Inferior parietal cortex (tissue), 1 donor: ENCODE results near the gene CD7.

ENCODE experiments used
- DNase-seq: peaks from one replicate; pipeline ENCODE4 v3.0.0-alpha.2; 2016; ENCODE audit errors: extremely low spot score

Gene CD7

GRCh38 chr17:82314727-82315605 is 2.4 kb downstream of the CD7 start:
- DNase-seq = no peak

- DNase-seq = no peak
Observed at GRCh38 chr17:82314012-82314726, 3.2 kb downstream of the CD7 start.

DNA sequence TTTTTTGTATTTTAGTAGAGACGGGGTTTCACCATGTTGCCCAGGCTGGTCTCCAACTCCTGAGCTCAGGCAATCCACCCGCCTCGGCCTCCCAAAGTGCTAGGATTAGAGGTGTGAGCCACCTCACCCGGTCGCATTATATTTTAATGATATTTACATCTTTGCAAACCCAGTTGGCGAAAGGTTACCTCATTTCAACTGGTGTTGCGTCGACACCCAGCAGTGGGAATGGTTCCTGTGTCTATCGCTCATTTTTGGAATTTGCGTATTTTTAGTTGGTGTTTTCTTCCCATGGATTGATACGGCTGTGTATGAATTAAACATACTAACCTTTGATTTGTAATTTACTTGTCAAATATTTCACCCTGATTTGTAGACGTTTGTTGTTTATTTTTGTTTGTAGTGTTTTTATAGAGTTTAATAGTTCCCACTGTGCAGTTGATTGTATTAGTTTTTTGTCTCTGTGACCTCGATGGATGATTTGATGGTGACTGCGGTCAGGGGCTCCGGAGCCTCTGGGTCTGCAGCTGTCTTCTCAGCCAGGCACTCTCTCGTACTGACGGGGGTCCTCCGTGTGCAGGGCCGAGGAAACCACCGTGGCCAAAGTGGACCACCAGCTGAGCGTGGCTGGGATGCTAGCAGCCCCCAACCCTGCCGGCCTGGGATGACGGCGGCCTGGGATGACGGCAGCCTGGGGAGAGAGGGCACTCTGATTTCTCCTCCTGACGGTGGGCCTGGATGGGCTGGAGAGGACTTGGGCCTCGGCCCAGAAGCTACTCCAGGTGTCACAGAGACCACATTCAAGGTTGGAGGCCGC is 4.0 kb downstream of the CD7 start:
- DNase-seq = no peak

GRCh38 chr17:82311971-82312370 is 5.4 kb downstream of the CD7 start:
- DNase-seq = no peak

- DNase-seq = no peak
Observed at GRCh38 chr17:82310877-82311276, 6.5 kb downstream of the CD7 start.

- no peak for DNase-seq
Observed at GRCh38 chr17:82309656-82310570, 7.5 kb downstream of the CD7 start.

DNA sequence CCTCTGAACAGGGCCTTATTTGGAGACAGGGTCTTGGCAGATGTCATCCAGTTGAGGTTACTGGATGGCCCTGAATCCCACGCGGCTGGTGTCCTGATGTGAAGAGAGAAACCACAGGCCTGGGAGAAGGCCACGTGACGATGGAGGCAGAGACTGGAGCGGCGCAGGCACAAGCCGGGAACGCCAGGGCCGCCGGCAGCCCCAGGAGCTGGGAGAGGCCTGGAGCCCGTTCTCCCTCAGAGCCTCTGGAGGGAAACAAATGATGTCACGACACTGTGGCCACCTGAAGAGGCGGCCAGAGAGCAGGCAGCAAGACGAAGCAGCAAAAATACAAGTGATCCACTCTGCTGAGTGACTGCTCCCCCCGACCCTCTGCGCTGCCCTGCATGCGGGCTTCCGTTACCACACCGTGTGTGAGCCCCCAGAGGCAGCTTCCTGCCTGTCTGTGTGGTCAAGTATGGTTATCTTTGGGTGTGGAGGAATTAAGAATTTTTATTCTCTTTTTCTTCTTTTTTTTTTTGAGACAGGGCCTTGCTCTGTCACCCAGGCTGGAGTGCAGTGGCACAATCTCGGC is 11.6 kb downstream of the CD7 start:
- DNase-seq = no peak

DNA sequence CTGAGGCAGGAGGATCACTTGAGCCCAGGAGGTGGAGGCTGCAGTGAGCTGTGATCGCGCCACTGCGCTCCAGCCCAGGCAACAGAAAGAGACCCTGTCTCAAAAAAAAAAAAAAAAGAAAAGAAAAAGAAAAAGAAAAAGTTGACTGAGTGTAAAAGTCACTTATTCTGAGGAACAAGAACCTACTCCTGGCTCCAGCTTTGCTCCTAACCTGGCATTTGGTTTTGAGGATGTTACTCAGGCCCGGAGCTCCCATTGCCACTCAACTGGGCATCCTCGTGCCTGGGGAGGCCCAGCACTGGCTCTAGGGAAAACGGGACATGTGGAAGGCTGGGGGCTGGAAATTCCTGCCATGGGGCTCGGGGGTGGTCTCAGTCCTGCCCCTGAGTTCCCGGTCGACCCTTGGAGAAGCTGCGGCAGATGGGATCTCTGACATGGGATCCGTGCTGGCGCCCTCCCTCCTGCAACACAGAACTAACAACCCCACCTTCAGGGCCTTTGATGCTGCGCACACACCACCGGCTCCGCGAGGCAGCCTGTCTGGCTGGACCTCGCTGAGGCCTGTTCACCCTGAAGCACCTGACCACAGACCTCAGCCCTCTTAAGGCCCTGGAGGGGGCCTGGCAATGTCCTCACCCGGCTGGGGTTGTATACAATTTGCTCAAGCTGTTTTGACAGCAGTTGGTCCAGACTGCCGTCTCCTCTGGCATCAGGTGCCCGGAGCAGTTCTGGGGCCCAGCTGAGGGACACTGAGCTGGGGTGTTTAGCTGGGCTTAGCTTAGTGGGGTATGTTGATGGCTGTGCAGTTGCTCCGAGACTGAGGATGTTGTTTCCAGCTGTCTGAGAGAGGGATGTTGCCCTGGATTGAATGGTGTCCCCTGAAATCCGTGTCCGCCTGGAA is 12.3 kb downstream of the CD7 start:
- no peak for DNase-seq

DNA sequence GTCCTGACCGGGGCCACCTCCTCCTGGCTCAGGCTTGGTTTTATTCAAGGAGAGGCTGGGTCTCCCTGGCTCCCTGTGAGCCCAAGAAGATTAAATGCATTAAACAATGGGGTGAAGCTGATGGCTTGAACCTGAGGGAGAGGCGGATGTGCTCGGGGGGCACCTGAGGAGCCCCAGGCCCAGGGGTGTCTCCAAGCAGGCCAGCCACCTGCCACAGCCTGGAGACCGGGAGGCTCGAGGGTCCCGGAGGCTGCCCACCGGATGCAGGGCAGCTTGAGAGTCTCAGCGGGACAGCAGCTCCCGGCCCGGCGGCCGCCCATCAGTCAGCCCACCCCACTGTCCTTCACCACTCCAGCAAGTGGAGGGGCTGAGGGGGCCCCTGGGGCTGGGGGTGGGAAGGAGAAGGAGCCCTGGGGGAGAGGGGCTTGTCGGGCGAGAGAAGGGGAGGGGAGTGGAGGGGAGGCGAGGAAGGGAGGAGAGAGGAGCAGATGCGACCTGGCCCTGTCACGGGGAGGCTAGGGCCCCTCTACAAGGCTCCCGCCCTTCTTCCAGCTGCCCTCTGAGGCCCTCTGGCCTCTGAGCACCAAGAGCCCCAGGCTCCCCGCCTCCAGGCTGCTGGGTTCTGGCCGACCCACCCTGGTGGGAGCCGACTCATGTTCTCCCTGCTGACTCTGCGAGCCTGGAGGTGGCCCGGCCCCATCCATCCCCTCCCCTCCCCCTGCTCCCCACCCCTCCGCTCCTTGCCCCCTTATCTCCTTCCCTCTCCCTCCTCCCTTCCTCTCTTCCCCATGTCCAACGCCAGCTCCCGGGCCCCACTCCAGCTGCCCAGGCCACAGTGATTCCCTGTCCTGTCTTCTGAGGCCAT is 13.2 kb downstream of the CD7 start:
- no peak for DNase-seq

- DNase-seq = no peak
Observed at GRCh38 chr17:82302991-82303943, 14.1 kb downstream of the CD7 start.

GRCh38 chr17:82302568-82302963 is 14.8 kb downstream of the CD7 start:
- DNase-seq = no peak

DNA sequence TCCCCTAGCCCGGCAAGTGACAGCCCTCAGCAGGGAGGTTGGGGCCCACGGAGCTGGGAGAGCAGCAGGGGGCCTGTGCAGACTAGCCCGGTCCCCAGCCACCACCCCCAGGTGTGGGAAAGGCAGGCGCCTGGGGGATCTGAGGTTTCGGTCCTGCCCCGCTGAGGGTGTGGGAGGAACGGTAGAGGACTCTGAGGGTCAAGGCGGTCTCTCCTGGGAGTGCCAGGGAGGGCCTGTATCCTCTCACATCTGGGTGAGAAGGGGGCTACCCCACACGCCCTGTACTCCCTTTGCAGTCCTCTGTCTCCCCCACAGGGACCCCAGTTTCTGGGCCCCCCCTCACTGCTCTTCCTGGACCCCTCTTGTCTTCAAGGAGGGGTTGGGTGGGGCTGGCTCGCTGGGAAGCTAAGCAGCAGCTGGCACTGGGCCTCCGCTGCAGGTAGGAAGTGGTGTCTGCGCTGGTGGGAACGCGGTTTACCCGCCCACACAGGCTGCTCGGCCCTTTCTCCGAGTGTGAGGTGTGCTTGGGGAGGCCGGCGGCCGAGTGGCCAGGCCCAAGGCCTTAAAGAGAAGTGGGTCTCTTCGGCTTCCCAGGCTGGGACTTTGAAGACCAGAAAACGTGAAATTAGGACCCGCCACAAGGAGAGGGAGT is 15.4 kb downstream of the CD7 start:
- DNase-seq = no peak

- no peak for DNase-seq
Observed at GRCh38 chr17:82301300-82301915, 16.0 kb downstream of the CD7 start.

- no peak for DNase-seq
Observed at GRCh38 chr17:82300707-82301270, 16.6 kb downstream of the CD7 start.

DNA sequence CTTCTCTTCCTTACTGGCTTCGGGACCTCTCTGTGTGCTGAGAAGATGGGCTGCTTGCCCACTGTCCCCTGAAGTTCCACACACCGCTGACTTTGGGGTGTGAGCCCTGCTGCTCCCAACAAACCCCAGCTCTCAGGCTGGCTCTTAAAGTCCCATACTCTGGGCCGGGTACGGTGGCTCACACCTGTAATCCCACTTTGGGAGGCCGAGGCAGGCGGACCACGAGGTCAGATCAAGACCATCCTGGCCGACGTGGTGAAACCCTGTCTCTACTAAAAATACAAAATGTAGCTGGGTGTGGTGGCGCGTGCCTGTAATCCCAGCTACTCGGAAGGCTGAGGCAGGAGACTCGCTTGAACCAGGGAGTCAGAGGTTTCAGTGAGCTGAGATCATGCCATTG is 17.2 kb downstream of the CD7 start:
- DNase-seq = no peak

DNA sequence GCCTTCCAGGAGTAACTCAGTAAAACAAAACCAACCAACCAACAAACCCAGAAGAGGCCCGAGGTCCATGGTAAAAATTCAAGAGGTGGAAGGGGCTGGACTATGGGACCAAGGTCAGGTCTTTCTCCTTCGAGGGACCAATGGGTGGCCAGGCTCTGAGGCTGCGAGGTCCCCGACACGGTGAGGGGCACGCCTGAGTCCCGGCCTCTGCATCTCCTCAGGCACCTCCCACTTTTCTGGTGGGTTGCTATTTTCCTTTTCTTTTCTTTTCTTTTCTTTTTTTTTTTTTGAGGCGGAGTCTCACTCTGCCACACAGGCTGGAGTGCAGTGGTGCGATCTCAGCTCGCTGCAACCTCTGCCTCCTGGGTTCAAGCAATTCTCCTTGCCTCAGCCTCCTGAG is 18.0 kb downstream of the CD7 start:
- DNase-seq = no peak
